ENCODE data around the gene GSC2. TPM values are rescaled to one million over a fixed set of nuclear protein-coding genes. Genes with fewer than 3 reads are reported as not detected.

Gene GSC2
- total RNA-seq, 2 donors from 2014 or later: not detected

- H3K27ac Mint-ChIP-seq: no peak within 1 kb of the TSS
Observed at GRCh38 chr22:19130959-19131684, 19.0 kb downstream of the GSC2 start, which contains the start of gene TSSK2. TSS of gene TSSK2 (plus strand) at chr22:19131308. CDS start at chr22:19131400, 92 bp downstream.

GRCh38 chr22:19129871-19130270 lies 20.2 kb downstream of the GSC2 start:
- Mint-ChIP-seq H3K27me3 (ENCODE audit: low read depth) (no peaks in the 10 kb centered on the region), H3K9me3 (no peaks in the 10 kb centered on the region)
- no peak for ATAC-seq (replicated peaks in 1 of 2)

More at GRCh38 chr22:19130959-19131684, 19.0 kb downstream of the GSC2 start, which contains the start of gene TSSK2:
- no peaks in the 10 kb centered on the region for H3K27me3 Mint-ChIP-seq (ENCODE audit: low read depth)
- no peaks in the 10 kb centered on the region for H3K4me1 Mint-ChIP-seq (ENCODE audit: low read depth)
- H3K9me3 Mint-ChIP-seq: no peaks in the 10 kb centered on the region
- DNase-seq (no peak), ATAC-seq (replicated peaks in 1 of 2) (no peak)
- H3K4me3 Mint-ChIP-seq: no peak within 1 kb of the TSS
- peaks cover 0 to 6% of the 10 kb centered on the region in 2 donors for H3K36me3 Mint-ChIP-seq (ENCODE audit: insufficient read depth in 2 of 2)

GRCh38 chr22:19128946-19129727 lies 21.0 kb downstream of the GSC2 start:
- no peak overlapping the region for H3K4me3 Mint-ChIP-seq
- H3K36me3 Mint-ChIP-seq (ENCODE audit: insufficient read depth in 2 of 2): no peaks in the 10 kb centered on the region
- no peaks in the 10 kb centered on the region for H3K9me3 Mint-ChIP-seq
- no peaks in the 10 kb centered on the region for H3K27me3 Mint-ChIP-seq (ENCODE audit: low read depth)
- DNase-seq (no peak), ATAC-seq (replicated peaks in 1 of 2) (no peak)
- H3K27ac Mint-ChIP-seq: no peak overlapping the region
- no peaks in the 10 kb centered on the region for H3K4me1 Mint-ChIP-seq (ENCODE audit: low read depth)

More at GRCh38 chr22:19129871-19130270, 20.2 kb downstream of the GSC2 start:
- no peaks in the 10 kb centered on the region for H3K36me3 Mint-ChIP-seq (ENCODE audit: insufficient read depth in 2 of 2)
- no peak for DNase-seq
- H3K4me3 Mint-ChIP-seq: no peak overlapping the region
- H3K27ac Mint-ChIP-seq: no peak overlapping the region
- H3K4me1 Mint-ChIP-seq (ENCODE audit: low read depth): no peaks in the 10 kb centered on the region

- H3K36me3 Mint-ChIP-seq (ENCODE audit: insufficient read depth in 2 of 2): no peaks in the 10 kb centered on the region
- ATAC-seq (replicated peaks in 1 of 2) (no peak), DNase-seq (no peak)
- no peaks in the 10 kb centered on the region for H3K9me3 Mint-ChIP-seq
- H3K4me1 Mint-ChIP-seq (ENCODE audit: low read depth): peaks cover 4% of the 10 kb centered on the region
- H3K4me3 Mint-ChIP-seq: no peak overlapping the region
- no peak overlapping the region for H3K27ac Mint-ChIP-seq
- no peaks in the 10 kb centered on the region for H3K27me3 Mint-ChIP-seq (ENCODE audit: low read depth)
Observed at GRCh38 chr22:19128009-19128401, 22.1 kb downstream of the GSC2 start.

- Mint-ChIP-seq H3K4me1 (ENCODE audit: low read depth) (peaks cover 9% of the 10 kb centered on the region), H3K27me3 (ENCODE audit: low read depth) (no peaks in the 10 kb centered on the region), H3K27ac (no peak overlapping the region), H3K9me3 (no peaks in the 10 kb centered on the region), H3K4me3 (no peak overlapping the region), H3K36me3 (ENCODE audit: insufficient read depth in 2 of 2) (no peaks in the 10 kb centered on the region)
- DNase-seq (no peak), ATAC-seq (replicated peaks in 1 of 2) (no peak)
Observed at GRCh38 chr22:19127329-19128008, 22.6 kb downstream of the GSC2 start.

GRCh38 chr22:19126309-19127273 lies 23.5 kb downstream of the GSC2 start:
- no peaks in the 10 kb centered on the region for H3K36me3 Mint-ChIP-seq (ENCODE audit: insufficient read depth in 2 of 2)
- no peak for DNase-seq
- no peaks in the 10 kb centered on the region for H3K9me3 Mint-ChIP-seq
- H3K4me3 Mint-ChIP-seq: no peak overlapping the region
- H3K27me3 Mint-ChIP-seq (ENCODE audit: low read depth): no peaks in the 10 kb centered on the region
- ATAC-seq (replicated peaks in 1 of 2): no peak
- no peak overlapping the region for H3K27ac Mint-ChIP-seq
- H3K4me1 Mint-ChIP-seq (ENCODE audit: low read depth): peaks cover 9% of the 10 kb centered on the region

- Mint-ChIP-seq H3K4me1 (ENCODE audit: low read depth) (peaks cover 17% of the 10 kb centered on the region), H3K9me3 (no peaks in the 10 kb centered on the region), H3K27me3 (ENCODE audit: low read depth) (no peaks in the 10 kb centered on the region), H3K36me3 (ENCODE audit: insufficient read depth in 2 of 2) (no peaks in the 10 kb centered on the region), H3K4me3 (no peak overlapping the region), H3K27ac (no peak overlapping the region)
- ATAC-seq (replicated peaks in 1 of 2): no peak
- no peak for DNase-seq
Observed at GRCh38 chr22:19125474-19126308, 24.4 kb downstream of the GSC2 start.

GRCh38 chr22:19125011-19125410 lies 25.1 kb downstream of the GSC2 start:
- Mint-ChIP-seq H3K4me1 (ENCODE audit: low read depth) (peaks cover 24% of the 10 kb centered on the region), H3K9me3 (no peaks in the 10 kb centered on the region), H3K27ac (no peak overlapping the region), H3K27me3 (ENCODE audit: low read depth) (no peaks in the 10 kb centered on the region), H3K36me3 (ENCODE audit: insufficient read depth in 2 of 2) (no peaks in the 10 kb centered on the region), H3K4me3 (no peak overlapping the region)
- ATAC-seq (replicated peaks in 1 of 2) (no peak), DNase-seq (no peak)

GRCh38 chr22:19124377-19124776 lies 25.7 kb downstream of the GSC2 start:
- Mint-ChIP-seq H3K9me3 (no peaks in the 10 kb centered on the region), H3K27me3 (ENCODE audit: low read depth) (no peaks in the 10 kb centered on the region), H3K4me1 (ENCODE audit: low read depth) (peaks cover 30% of the 10 kb centered on the region), H3K27ac (no peak overlapping the region), H3K4me3 (no peak overlapping the region), H3K36me3 (ENCODE audit: insufficient read depth in 2 of 2) (no peaks in the 10 kb centered on the region)
- DNase-seq (no peak), ATAC-seq (replicated peaks in 1 of 2) (no peak)

- H3K4me3 Mint-ChIP-seq: no peak overlapping the region
- no peak overlapping the region for H3K27ac Mint-ChIP-seq
- ATAC-seq (replicated peaks in 1 of 2): no peak
- no peaks in the 10 kb centered on the region for H3K9me3 Mint-ChIP-seq
- no peaks in the 10 kb centered on the region for H3K36me3 Mint-ChIP-seq (ENCODE audit: insufficient read depth in 2 of 2)
- peaks cover 34% of the 10 kb centered on the region for H3K4me1 Mint-ChIP-seq (ENCODE audit: low read depth)
- DNase-seq: no peak
- no peaks in the 10 kb centered on the region for H3K27me3 Mint-ChIP-seq (ENCODE audit: low read depth)
Observed at GRCh38 chr22:19123936-19124335, 26.2 kb downstream of the GSC2 start.

- Mint-ChIP-seq H3K4me1 (ENCODE audit: low read depth) (peaks cover 44% of the 10 kb centered on the region), H3K27me3 (ENCODE audit: low read depth) (no peaks in the 10 kb centered on the region), H3K4me3 (peak overlapping the region; percentile 83 to 85), H3K36me3 (ENCODE audit: insufficient read depth in 2 of 2) (no peaks in the 10 kb centered on the region), H3K27ac (no peak overlapping the region), H3K9me3 (no peaks in the 10 kb centered on the region)
- DNase-seq (no peak), ATAC-seq (replicated peaks in 1 of 2) (no peak)
Observed at GRCh38 chr22:19122752-19123492, 27.2 kb downstream of the GSC2 start.

Data from activated T-cell treated with anti-CD3 and anti-CD28 coated beads, Interleukin-2, amount 50 U/mL, for 72 hours (primary cell).